CMK (cell line): ENCODE measurements around the gene GCN1.

Experiments used
- DNase-seq: peaks from one replicate; pipeline ENCODE4 v3.0.0-alpha.2; 2010; ENCODE audit warnings: low read depth

Gene GCN1

DNA sequence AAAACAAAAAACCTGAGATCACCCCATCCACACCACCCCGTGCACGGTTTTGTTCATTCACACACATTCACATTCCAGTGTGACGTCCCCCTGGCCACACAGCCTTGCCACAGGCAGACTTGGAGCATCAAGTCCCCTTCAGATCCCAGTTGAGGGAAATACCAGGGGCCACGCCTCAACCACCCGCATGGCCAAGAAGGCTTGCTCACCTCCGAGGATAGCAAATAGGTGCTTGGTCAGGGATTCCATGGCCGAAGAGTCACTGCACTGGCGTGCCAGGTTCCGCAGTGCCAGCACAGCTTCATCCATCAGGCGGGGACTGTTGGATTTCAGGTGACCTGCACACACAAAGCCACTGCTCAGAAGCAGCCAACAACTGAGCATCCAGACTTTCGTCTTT is 19.0 kb downstream of the GCN1 start:
- DNase-seq = no peak

DNA sequence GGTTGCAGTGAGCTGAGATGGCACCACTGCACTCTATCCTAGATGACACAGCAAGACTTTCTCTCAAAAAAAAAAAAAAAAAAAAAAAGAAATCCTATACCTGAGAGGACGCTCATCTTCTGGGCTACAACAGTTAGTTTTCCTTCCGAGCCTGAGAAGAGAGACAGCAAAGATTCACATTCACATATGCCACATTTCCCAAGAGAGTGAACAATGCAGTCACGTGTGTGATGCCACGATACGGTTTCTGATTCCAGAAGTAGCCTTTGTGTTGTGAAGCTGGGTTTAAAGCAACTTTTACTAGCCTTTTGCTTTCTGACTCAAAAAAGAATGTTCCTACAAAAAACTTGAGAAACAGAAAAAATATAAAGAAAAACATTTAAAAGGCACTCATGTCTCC is 19.5 kb downstream of the GCN1 start:
- DNase-seq = no peak

DNA sequence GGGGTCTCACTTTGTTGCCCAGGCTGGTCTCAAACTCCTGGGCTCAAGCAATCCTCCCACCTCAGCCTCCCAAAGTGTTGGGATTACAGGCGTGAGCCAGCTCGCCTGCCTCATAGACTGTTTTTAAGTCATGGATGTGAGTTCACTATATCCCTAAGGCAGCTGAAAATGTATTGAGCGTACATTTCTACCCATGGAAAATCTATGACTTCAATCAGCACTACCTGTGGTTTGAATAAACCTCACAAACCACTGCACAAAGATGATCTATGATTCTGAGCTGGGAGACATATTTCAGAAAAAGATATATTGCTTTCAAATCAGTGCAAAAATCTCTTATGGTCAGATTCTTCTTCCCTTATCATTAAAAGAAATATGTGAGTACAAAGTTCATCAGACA is 22.5 kb downstream of the GCN1 start:
- no peak for DNase-seq

DNA sequence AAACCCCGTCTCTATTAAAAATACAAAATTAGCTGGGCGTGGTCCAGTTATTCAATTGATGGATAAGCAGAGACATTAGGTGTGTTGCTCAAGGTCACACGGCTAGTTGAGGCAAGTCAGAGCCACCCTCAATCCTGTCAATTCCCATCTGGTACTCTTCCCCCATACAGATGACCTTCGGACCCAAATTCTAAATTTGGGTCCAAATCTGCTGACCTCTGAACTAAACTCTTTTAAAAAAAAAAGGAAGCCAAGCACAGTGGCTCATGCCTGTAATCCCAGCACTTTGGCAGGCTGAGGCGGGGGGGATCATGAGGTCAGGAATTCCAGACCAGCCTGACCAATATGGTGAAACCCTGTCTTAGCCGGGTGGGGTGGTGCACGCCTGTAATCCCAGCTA is 23.9 kb downstream of the GCN1 start:
- no peak for DNase-seq

DNA sequence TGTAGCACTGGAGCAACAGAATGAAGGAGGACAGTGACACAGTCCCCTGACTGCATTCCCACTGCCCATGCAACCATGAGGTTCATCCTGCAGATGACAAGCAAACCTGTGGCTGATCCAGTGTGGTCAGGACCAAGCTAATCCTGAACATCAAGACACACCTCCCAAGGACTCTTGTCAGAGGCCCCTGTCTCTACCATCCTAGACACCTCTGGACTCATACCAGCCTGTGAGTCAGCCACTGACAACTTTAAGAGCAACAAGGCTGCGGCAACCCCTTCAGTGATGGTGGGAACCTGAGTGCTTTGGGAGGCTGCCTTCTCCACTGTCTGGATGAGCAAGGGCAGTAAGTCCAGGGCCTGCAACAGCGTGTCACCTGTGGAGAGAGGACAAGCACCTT is 24.6 kb downstream of the GCN1 start:
- no peak for DNase-seq

DNA sequence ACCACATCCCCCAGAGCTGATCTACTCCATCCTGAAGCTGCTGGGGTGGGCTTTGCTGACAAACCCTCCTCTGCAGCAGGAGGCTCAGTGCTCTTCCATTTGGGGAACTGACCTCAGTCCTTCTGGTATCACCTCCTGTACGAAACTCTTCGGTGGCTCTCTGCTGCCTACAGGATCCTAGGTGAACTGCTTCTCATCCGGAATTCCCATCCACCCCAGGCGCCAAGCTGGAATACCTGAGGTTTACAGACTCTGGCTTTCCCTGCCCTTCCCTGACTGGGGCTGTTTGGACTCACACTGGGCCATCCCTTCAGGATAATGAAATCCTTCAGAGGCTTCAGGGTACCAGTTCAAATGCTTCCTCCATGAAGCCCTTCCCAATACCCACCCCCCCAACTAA is 26.2 kb downstream of the GCN1 start:
- no peak for DNase-seq

DNA sequence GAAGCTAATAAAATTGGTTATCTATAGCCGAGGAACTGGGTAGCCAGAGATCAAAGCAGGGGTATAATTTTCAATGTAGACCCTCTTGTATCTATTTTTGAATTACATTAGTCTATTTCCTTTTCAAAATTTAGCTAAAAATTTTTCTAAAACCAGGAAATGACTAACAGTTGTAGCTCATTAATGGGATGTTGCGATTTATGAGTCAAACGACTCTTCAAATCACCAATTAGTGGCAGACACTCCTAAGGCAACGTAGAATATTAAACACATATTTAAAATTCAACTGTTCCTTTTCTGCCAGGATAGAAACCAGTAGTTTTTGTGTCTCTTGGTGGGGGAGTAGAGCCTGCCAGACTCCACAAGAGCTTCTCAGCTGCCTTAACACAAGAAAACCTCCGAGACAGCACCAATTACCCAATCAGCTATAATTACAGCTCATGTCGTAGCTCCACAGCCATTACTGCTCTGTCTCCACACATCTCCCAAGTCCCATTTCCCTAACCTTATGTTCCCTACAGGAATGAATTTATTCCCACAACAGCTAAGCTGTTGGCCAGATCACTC is 26.9 kb downstream of the GCN1 start:
- DNase-seq = no peak

DNA sequence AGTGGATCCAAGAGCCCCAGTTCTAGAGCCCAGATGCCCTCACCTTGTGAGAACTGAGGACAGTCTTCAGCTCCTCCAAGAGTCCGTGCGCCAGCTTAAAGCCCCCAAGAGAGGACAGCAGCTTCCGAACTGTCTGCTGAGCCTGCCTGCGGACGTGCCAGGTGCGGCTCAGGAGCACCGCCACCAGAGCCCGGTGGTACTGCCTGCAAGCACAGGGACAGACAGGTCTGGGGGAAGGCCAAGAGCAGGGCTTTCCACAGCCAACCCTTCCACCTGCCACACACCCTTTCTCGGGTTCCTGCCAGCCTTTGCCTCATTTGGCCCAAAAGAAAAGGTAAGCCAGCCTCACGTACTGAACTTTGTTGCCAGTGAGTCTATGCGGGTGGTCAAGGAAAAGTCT is 30.2 kb downstream of the GCN1 start:
- no peak for DNase-seq

DNA sequence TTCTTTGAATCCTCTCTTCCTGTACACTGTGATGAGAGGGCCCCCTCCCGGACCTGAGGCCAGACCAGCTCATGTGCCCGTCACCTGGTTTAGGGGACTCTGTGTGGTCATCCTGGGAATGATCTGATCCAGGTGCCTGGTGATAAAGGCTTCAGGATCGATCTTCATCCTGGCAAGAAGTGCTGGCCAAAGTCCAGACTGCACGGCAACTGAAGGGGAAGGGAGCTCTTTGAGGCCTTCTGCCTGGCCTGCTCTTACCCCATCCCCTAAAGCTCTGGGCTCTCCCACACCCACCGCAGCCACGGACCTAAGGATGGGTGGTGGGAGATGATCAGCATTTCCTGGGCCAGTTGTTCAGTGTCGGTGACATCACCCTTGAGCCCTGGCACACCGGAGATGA is 31.8 kb downstream of the GCN1 start:
- DNase-seq = no peak

DNA sequence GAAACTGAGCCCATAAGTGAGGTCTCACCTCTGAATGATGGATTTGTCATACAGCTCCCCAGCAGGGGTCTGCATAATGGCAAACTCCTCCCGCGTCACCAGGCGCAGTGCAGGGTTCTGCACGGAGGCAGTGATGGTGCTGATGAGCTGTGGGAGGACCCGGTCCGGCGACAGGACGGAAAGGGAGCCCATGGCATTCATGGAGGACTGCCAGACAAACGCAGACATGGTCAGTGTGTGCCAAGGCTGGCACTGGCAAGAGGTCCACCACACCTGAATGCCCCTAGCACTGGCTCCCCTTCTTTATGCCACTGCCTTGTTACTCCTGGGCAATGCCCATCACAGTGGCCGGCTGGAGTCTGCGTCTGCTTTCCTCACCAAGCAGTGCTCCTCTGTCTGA is 32.7 kb downstream of the GCN1 start:
- DNase-seq = no peak

DNA sequence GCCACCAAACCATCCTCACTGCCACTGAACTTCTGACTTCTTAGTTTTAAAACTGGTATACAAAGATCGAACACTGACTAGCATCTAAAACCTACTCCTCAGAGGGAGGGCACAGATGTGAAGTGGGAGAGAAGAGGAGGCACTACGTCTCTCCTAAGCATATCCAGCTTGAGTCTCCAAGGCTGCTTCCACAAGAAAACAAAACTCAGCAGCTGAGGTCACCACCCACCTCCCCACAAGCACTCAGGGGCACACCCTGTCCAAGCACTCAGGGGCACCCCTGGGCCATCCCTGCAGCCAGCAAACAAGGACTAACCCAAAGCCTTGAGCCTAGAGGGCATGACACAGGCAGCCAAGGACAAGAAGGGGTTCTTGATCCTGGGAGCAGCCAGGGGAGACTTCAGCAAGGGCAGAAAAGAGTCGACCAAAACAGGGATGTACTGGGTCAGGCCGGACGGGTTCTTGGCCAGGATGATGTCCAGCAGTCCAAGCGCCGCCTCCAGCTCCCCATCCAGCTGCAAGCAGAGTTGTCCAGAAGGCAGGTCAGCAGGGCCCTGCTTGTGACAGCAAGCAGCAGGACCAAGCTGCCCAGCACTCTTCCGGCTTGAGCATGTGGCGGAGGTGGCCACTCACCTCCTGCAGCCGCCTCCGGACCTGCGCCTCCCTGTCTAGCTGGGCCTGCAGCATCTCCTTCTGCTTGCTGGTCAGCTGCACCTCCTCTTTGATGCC is 34.8 kb downstream of the GCN1 start:
- no peak for DNase-seq

DNA sequence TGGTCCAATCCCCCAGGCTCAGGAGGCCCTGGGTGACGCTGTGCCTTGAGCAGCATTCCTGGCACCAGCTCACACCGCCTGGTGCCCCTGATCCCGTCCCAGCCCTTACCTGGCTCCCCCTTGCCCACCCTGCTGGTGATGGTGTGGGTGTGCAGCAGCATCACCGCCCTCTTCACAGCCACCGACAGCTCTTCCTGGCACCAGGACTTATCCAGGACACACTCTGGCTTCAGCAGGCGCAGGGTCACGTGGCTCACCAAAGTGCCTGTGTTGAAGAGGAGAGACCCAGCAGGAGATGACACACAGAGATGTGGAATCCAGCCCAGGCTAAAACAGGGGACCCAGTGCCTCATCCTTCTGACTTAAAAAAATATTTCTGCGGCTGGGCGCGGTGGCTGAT is 36.2 kb downstream of the GCN1 start:
- no peak for DNase-seq

DNA sequence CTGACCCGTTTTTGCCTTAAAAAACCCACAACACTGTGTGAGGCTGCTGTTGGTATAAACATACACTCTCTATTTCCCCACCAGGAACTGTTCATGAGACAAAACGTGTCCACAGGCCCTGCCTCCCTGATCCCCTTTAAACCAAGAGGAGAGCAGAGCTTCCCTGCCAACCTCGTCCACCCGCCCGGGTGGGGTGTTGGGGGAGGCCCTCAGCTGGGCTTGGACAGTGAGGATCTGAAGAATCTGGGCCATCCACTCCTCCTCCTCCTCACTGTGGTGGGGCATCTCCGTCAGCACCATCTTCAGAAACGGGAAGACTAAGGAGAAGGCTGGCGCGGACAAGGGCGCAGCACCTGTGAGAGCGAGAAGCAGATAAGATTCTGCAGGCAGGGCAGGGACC is 36.8 kb downstream of the GCN1 start:
- no peak for DNase-seq

DNA sequence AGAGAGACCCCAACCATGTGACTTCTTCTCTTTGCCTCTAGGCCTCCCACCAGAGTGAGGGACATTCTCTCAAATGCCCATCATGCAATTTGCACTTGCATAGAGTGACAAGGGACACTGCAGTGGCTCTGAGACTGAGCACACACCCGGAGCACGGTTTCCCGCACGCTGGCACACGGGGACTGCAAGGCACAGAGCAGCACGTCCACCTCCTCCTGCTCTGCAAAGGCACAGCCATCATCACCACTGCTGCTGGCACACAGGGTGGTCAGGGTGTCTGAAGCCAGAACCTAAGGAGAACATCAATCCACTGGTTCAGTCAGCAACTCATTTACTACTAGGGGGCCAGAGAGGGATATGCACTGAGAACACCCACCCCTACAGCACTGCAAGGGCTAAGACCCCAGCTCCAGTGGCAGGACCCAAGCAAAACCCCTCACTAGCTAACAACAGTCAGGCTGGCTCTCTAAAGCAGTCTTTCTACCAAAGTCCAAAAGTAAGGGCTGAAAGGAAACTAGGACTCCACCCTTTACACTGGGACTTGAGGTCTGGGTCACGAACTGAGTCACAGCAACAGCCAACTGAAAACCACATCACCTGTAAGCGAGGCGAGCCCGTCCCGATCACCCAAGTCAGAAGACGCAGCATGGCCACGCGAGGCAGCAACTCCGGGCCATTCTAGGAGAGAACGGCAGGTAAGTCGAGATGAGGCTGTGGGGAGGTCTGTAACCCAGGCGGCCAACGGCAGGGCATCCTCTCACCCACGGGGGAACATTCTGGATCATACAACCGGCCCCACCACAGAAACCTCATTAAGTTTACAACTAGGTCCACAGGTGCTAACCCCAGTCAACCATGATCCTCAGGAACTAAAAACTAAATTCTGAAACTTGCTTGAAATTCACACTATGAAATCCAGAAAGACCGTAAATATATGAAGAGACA is 37.9 kb downstream of the GCN1 start:
- no peak for DNase-seq

DNA sequence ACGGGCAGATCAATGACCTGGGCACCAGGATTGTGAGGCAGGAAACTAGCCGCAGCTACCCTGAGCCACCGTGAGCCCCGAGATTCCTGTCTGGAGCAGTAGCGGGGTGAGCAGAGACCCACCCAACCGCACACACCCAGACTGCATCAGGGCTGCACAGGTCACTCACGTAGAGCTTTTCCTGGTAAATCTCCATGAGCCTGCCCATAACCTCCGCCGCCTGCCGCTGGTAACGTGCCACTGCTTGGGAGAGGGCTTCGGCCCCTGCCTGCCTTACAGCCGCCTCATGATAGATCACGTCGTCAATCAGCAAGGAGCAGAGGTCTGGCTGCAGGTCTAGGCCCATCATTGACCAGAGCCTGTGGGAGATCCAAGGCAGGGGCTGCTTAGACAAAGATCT is 39.4 kb downstream of the GCN1 start:
- DNase-seq = no peak

DNA sequence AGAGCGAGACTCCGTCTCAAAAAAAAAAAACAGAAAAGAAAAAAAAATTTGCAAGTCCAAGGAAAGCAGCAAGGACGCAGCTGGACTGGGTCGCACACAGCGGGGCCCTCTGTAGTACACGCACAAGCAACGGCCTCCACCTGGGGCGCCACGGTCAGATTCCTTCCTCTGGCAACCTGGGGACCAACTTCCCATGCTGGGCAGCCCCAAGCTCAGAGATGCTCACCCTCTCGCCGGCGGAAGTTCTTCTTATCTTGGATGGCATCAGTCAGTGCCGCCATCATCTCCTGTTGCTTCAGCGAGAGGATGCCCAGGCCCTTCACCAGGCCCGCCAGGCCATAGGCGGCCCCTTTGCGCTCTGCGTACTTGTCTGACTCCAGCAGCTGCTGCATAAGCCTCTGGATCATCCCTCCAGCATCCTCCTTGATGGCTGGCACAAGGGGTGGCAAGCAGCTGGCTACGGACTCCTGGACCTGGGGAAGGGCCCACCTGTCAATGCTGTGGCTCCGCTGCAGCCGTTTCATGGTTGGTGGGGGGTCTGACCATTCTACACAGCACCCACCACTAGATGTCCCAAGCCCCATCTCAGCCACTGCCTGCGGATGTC is 43.5 kb downstream of the GCN1 start:
- DNase-seq = no peak

DNA sequence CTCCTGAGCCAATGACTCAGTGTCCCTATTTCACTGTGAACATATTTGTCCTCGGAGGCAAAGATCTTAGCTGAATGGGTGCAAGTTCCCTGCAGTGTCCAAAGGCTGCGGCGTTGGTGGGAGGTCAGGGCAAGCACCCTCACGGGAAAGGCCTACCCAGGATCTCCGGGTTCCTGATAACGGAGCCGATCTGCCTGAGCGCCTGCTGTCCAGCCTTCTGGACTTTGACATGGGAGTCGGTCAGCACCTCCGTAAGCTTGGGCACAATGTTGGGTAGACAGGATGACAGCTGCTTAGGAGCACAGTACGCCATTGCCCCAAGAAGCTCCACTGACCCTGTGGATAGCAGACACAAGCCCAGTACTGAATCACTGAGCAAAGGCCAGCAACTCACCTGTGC is 46.5 kb downstream of the GCN1 start:
- no peak for DNase-seq

DNA sequence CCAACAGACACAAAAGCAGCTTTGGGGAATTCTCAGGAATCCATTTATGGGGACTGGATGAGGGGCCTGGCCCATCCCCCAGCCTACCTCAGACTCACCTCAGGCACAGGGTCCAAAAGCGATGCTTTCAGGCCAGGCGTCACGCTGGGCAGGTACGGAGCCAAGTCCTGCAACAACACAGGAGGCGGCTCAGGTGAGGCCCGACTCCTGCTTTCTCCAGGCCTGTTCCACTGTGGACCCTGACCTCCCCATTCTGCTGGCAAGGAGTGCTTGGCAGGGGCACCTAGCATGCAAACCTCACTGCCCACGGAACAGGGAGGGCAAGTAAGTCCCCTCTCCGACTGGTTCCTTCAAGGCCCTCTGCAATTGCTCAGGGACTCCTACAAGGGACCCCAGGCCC is 49.4 kb downstream of the GCN1 start:
- no peak for DNase-seq

DNA sequence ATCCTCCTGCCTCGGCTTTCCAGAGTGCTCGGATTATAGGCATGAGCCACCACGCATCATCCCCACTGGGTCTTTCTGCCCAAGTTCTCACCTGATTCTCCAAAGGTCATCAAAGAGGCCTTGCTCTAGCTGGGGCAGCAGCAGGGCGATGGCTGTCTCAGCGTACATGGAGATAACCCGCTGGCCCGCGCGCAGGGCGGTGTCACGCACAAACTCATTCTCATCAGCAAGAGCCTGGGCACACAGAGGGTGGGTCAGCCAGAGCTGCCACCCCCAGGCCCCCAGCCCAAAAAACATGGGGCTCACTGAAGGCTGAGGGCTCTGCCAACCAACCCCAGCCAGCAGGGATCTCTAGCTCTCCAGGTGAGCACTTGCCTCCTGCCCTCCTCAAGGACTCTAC is 50.3 kb downstream of the GCN1 start:
- no peak for DNase-seq

DNA sequence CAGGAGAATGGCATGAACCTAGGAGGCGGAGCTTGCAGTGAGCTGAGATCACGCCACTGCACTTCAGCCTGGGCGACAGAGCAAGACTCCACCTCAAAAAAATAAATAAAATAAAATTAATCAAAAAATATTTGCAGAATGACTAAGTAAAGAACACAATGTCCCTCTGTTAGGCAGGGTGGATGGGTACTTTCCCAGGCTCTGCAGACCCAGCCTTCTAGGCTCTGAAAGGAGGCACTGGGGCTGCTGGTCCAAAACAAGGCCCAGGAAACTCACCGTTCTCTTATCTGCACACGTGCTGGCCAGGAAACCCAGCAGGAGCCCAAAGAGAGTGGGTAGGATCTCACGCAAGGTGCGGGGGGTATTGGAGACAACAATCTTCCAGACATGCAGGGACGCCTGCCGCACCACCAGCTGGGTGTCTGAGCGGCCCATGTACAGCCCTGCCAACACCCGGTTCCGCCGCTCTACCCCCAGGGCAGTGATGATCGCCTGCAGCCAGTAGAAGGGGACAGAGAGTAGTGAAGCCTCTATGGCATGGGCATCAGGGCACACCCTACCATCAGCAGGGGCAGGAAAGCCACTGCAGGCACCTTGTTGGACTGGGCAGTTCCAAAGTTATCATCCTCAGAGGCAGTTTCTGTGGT is 52.2 kb downstream of the GCN1 start:
- no peak for DNase-seq

DNA sequence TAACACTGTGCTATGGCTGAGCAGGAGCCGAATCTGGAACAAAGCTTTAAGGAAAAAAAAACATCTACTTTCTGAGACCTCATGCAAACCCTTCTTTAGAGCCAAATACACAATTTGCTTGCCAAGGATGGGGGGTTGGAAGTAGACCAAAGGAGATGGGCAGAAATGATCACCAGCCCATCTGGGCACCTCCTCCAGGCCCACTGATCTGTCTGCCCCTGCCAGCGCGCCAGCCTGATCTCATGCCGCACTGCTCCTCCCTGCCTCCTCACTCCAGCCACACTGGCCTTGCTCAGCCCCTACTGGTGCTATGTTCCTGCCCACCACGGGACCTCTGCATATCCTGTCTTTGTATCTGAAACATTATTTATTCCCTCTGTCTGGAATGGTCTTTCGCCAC is 53.2 kb downstream of the GCN1 start:
- no peak for DNase-seq

DNA sequence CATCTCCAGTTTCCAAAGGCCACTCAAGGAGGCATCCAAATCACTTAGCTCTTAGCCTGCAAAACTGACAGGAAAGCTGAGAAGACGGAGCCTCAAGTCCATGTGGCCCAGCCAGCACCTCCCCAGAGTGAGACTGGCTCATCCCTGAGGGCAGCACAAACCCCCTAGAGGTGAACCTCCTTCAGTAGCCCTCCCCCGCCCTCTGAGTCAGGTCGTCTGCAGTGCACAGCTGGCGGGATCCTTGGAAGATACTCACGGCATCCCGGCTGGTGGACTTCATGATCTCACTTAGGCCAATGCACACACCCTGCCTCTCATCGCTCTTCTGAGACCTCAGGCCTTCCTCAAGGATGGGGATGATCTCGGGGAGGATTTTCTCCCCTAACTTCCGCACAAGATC is 53.9 kb downstream of the GCN1 start:
- no peak for DNase-seq
